Kasumi-1 (cell line): Measurements from ENCODE around the gene STK38L.

Experiments used
- DNase-seq, 2 experiments: peaks; one replicate each; lab custom pipeline; 2025; lab: John Stamatoyannopoulos, UW

The STK38L gene

DNA sequence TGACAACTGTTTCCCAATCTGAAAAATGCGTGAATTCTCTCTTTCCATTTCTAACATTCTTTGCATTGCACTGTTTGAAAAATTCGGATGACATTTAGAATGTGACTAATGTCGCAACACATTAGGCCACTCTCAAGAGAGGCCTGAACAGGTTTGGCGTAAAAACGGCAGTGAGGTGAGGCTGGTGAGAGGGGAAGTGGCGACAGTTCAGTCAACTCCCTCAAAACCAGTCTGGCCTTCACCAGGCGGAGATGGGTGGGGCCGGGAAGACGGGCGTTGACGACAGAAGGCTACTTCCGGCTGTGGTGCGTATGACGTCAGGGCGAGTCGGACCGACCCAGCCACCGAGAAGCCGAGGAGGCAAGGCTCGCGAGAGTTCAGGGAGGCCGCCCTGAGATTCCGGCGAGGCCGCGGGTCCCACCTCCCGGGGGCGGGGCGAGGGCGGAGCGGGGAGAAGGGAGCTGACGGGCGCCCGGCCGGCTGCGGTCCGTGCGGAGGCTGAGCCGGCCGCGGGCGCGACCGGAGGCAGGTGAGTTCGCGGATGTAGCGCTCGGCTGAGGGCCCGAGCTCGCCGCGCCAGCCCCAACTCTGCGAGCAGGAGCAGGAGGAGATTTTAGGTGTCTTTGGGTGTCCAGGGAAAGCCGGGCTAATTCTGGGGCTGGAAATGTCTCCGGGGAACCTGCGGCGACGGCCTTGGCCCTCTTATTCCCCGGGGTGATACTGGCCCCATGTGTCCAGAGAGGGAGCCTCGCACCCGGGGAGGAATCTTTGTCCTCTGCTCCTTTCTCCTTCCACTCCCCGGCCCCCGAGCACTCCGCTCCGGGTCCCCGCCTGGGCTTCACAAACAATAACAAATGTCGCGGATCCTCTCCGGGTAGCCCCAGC lies at the start of gene STK38L:
STK38L (plus strand) TSS at position 483 of the 885 bp plus-strand sequence. CDS start 53,435 bp downstream, outside the sequence.
- peak; percentile 91 to 93 for DNase-seq

GRCh38 chr12:27194644-27195043 lies 49.4 kb upstream of the STK38L start:
- no peak for DNase-seq

GRCh38 chr12:27198036-27198435 lies 46.0 kb upstream of the STK38L start:
- no peak for DNase-seq

DNA sequence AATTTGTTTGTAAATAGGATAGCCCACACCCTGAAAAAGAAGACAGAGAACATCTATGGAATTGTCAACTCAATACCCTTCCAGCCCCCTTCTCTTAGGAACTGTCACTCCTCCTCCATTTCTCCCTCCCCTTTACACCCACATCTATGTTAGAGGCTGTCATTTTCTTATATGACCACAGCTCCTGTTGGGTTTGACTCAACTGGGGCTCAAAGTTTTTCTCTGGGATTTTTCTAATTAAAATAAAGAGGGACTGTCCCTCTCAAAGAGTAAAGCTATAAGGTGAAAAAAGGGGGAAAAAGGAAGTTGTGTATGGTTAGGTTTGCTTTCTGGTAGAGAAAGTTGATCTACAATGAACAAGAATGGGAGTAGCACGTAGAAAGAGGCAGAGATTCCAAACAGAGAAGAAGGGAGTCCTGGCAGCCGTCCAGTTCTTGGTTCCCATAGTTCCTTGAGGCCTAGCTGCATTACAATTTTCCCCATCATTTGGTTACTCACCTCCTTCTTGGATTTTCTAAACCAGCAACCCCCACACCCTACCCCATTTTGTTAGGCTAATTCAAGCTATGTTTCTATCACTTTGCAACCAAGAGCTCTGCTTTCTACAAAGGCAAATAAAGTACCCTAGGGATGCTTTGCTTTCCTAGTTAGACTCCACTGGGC lies 44.3 kb upstream of the STK38L start:
- no peak for DNase-seq

- DNase-seq = no peak
These were observed 42.9 kb upstream of the STK38L start for GRCh38 chr12:27201169-27201568.

GRCh38 chr12:27206801-27207502 lies 37.1 kb upstream of the STK38L start:
- no peak for DNase-seq

GRCh38 chr12:27207615-27208413 lies 36.3 kb upstream of the STK38L start:
- no peak for DNase-seq

DNA sequence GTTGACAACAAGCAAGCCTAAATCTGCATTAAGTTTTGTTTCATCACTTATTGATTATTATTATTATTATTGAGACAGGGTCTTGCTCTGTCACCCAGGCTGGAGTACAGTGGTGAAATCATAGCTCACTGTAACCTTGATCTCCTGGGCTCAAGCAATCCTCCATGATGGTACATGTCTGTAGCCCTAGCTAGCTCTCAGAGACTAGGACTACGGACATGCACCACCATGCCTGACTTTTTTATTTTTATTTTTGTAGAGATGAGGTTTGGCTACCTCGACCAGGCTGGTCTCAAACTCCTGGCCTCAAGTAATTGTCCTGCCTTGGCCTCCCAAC lies 35.7 kb upstream of the STK38L start:
- no peak for DNase-seq

DNA sequence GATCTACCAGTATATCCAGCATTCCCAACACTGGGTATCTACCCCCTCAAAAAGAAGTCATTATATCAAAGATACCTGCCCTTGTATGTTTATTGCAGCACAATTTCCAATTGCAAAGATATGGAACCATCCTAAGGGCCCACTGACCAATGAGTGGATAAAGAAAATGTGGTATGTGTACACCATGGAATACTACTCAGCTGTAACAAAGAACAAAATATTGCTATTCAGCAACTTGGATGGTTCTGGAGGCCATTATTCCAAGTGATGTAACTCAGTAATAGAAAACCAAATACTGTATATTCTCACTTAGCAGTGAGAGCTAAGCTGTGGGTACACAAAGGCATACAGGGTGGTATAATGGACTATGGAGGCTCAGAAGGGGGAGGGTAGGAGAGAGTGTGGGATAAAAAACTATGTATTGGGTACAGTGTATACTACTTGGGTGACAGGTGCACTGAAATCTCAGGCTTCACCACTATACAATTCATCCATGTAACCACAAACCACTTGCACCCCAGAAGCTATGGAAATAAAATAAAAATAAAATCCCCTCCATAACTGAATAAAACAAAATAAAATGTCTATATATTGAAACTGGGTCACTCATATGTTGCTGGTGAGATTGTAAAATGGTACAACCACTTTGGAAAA lies 34.7 kb upstream of the STK38L start:
- no peak for DNase-seq

GRCh38 chr12:27210187-27210586 lies 33.9 kb upstream of the STK38L start:
- no peak for DNase-seq

DNA sequence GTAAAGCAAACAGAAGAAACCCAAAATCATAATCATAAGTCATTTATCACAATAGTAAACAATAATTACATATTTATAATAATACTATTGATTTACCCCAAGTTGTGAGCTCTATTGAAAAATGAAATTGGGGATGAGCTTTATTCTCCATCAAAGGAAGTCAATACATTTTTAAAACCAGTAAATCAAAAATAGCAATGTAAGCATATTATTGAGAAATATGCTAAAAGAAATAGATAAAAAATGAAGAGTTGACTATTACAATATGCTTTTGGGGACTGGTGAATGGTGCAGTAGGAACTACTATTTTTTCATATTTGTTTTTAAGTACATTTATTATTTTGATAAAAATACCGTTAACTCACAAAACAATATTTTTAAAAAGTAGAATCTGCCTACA lies 31.2 kb upstream of the STK38L start:
- no peak for DNase-seq

GRCh38 chr12:27213304-27213703 lies 30.8 kb upstream of the STK38L start:
- DNase-seq = no peak

- DNase-seq = no peak
These were observed 30.0 kb upstream of the STK38L start for GRCh38 chr12:27213830-27214787.

DNA sequence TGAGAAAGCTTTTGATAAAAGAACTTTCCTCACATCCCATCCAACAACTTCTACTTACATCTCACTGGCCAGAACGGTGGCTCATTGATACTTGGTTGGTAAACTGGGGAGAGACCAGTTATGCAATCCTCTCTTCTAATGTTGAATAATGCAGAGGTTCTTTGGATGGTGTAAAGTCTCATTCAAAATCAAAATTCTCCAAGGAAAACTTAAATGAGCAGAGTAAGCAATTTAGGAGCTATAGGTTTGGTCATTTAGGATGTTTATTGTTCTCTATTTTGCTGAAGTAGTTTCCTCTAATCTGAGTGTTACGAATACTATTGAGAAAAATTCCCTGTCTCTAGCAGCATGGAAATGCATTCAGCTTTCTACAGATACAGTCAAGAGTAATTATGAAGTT lies 26.5 kb upstream of the STK38L start:
- no peak for DNase-seq

DNA sequence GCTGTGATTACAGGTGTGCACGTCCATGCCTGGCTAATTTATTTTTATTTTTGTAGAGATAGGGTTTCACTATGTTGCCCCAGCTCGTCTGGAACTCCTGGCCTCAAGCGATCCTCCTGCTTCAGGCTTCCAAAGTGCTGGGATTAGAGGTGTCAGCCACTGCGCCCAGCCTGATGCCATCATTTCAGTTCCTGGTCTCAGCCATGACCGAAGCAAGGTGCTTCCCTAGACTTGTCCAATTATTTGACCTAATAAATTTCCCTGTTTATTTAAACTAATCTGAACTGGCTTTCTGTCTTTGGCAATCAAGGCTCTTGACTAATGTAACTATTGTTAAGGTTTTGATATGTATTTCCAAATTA lies 24.4 kb upstream of the STK38L start:
- DNase-seq = no peak

DNA sequence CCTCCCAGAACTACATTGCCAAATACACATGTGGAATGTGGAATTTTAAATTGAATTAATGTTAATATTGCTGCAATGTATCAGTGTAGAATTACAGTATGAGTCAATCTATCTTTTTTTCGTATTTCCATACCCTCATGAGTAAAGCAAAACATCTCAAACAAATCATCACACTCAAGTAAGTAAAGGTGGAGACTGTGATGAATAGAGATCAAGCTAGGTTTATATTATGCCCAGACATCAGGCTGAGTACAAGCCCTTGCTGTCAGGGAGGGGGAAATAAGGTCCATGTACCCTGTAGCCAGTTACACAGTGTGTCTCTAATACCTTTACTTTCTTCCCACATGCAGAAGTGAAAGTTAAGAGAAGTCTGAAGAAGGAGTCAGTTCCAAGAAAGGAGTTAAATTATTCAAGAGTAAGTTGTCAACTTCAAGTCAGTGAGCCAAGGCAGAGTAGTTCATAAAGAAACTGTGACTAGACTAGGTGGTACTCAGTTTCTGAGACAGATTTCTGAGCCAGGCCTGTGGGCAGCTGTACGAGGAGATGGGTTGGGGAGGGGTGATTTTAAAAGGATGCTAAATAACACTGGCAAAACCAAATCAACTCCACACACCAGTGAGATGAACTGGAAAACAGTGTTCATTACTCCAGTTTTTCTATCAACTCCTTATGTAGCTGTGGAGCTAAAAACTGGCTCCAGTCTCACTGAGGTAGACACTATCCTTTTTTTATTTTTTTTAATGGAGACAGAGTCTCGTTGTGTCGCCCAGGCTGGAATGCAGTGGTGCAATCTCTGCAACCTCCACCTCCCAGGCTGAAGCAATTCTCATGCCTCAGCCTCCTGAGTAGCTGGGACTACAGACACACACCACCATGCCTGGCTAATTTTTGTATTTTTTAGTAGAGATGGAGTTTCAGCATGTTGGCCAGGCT lies 23.8 kb upstream of the STK38L start:
- no peak for DNase-seq

- no peak for DNase-seq
These were observed 23.1 kb upstream of the STK38L start for GRCh38 chr12:27220988-27221345.

- DNase-seq = peak; percentile 52 to 57
These were observed 22.3 kb upstream of the STK38L start for GRCh38 chr12:27221625-27222387.
